Pancreas (tissue), 10 donors: ENCODE measurements around the gene GLRX2. TPM values are rescaled to one million over a fixed set of nuclear protein-coding genes. Genes with fewer than 3 reads are reported as not detected.

Experiments used
- ATAC-seq, 4 donors: fragments of 200-7000 bp; cut with Tn5 transposase; one replicate each; pipeline versions ENCODE4 v1.8.0 to v1.9.1; 2020; ENCODE audit warnings: mild to moderate bottlenecking in 4 of 4, moderate library complexity in 4 of 4
- DNase-seq, 6 donors: peaks; one replicate each; pipeline ENCODE4 v3.0.0-alpha.2; 2020
- FAIRE-seq: peaks from 2 replicates; lab custom pipeline; 2012; peaks lifted over from hg19 to GRCh38; lab: Jason Lieb, UNC
- H3K27ac ChIP-seq, 4 donors: fragments of 200-600 bp; sonication (generic); 1 replicate in 3 of 4; 2 replicates in 1 of 4; pipeline versions ENCODE4 v1.5.0 to v1.8.0; 2020
- H3K27me3 ChIP-seq, 4 donors: fragments of 200-600 bp; one replicate each; pipeline ENCODE4 v1.8.0; 2021
- H3K36me3 ChIP-seq, 3 donors: fragments of 200-600 bp; sonication (generic) in 1 of 3; one replicate each; pipeline versions ENCODE4 v1.5.0 to v1.8.0; 2020 to 2021
- H3K4me1 ChIP-seq, 3 donors: fragments of 200-600 bp; one replicate each; pipeline ENCODE4 v1.8.0; 2021
- H3K4me3 ChIP-seq, 4 donors: fragments of 200-600 bp; sonication (generic) in 2 of 4; one replicate each; pipeline versions ENCODE4 v1.5.0 to v1.8.0; 2020 to 2021
- H3K9me3 ChIP-seq, 4 donors: fragments of 200-600 bp; one replicate each; pipeline ENCODE4 v1.8.0; 2021
- WGBS, 2 donors: extraction: QIAGEN DNeasy Blood & Tissue Kit; methylation state at CpG; one replicate each; pipeline ENCODE4 v1.1.7; 2013; 5-methylcytosine and 5-hydroxymethylcytosine counted together
- intact Hi-C, 3 donors: fragments of 100-400 bp; cut with DNase I; formaldehyde crosslinking; loops; one replicate each; pipeline versions ENCODE4 v1.11.1 to v1.14.2; 2022
- polyA plus RNA-seq, 2 donors: library from polyadenylated mRNA; stranded (reverse); fragments of 200-250 nt; gene quantifications; one replicate each; pipeline ENCODE4 v1.2.3, GENCODE V29; 2013
- total RNA-seq, 6 donors: library from RNA; stranded (reverse); fragmentation: NEBNext Ultra II Directional in 4 of 6; extraction: Animal tissue kit (Norgen Biotek cat#: 25700) in 4 of 6; gene quantifications; one replicate each; pipeline versions ENCODE4 v1.2.1 to v1.2.4, GENCODE V29; 2021 to 2023
- TF ChIP-seq, protein P1 (sequence below), 4 donors: fragments of 200-600 bp; sonication (generic) in 3 of 4; IDR thresholded peaks; one replicate each; pipeline versions ENCODE4 v1.5.0 to v1.8.0; 2021; ENCODE audit warnings: antibody characterized with exemption in 4 of 4
- donor health status: healthy with polysubstance abuse.
- donor health status: DM: no; HTN: no; CAD: no; lungs with moderate emphysema.
- donor health status: DM: no; HTN: no; CAD: no.
- donor health status: control.
- donor health status: control.
- donor health status: Bipolar disorder and iron deficiency.
- donor health status: DM: yes; HTN: yes; CAD: no.
- donor health status: DM: no; HTN: no; CAD: no.
- donor health status: DM: no; HTN: no; CAD: no.
- donor health status: DM: yes; HTN: yes; CAD: no.

Gene GLRX2
- total and polyA plus RNA-seq, 8 donors: 4.1 to 12.9 (median 6.3) TPM

GRCh38 chr1:193085263-193085662 is 20.0 kb downstream of the GLRX2 start:
- no peak overlapping the region for H3K27ac ChIP-seq
- no peak overlapping the region for H3K4me3 ChIP-seq
- no peaks in the 10 kb centered on the region for H3K4me1 ChIP-seq
- TF ChIP-seq, protein P1, sequence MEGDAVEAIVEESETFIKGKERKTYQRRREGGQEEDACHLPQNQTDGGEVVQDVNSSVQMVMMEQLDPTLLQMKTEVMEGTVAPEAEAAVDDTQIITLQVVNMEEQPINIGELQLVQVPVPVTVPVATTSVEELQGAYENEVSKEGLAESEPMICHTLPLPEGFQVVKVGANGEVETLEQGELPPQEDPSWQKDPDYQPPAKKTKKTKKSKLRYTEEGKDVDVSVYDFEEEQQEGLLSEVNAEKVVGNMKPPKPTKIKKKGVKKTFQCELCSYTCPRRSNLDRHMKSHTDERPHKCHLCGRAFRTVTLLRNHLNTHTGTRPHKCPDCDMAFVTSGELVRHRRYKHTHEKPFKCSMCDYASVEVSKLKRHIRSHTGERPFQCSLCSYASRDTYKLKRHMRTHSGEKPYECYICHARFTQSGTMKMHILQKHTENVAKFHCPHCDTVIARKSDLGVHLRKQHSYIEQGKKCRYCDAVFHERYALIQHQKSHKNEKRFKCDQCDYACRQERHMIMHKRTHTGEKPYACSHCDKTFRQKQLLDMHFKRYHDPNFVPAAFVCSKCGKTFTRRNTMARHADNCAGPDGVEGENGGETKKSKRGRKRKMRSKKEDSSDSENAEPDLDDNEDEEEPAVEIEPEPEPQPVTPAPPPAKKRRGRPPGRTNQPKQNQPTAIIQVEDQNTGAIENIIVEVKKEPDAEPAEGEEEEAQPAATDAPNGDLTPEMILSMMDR (IDR thresholded peaks at IDR 0.05): no peak
- DNase-seq (no peak), FAIRE-seq (peak; percentile 77), ATAC-seq (no peak)
- intact Hi-C loops: no loop called here
- 91 to 94% methylated on average over 1 of the region's 1 CpG for whole genome bisulfite sequencing, 2 donors
- peaks cover 0 to 32% (median 9%) of the 10 kb centered on the region in 3 donors for H3K36me3 ChIP-seq
- peaks cover 0 to 3% (median 0%) of the 10 kb centered on the region in 4 donors for H3K27me3 ChIP-seq
- no peaks in the 10 kb centered on the region for H3K9me3 ChIP-seq

DNA sequence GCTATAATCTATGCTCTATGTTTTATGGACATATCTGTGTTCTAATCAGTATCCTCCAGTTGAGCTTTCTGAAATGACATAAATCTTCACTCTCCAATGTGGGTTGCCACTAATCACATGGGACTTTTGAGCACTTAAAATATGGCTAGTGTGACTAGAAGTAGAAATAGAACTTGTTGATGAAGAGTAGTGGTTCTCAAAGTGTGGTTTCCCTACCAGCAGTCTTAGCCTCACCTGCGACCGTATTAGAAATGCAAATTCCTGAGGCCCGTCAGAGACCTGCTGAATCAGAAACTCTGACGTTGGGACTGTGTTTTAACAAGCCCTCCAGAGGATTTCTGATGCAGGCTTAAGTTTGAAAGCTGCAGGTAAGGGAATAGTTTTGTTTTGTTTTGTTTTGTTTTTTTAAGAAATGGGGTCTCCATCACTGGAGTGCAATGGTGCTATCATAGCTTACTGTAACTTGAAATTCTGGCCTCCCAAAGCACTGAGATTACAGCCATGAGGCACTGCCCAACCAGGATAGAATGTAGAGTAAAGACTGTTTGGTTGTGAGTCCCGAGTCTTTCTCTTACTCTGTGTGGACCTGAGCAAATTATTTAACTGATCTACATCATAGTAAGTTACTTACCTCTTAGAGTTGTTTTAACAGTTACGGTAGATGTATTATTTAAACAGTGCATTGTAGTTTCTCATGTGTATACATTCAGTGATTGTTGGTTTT is 21.7 kb downstream of the GLRX2 start:
- TF ChIP-seq, protein P1 (IDR thresholded peaks at IDR 0.05): no peak
- FAIRE-seq (no peak), DNase-seq (no peak), ATAC-seq (no peak)
- peaks cover 0 to 37% (median 9%) of the 10 kb centered on the region in 3 donors for H3K36me3 ChIP-seq
- H3K9me3 ChIP-seq: no peaks in the 10 kb centered on the region
- no peaks in the 10 kb centered on the region for H3K4me1 ChIP-seq
- no peak overlapping the region for H3K27ac ChIP-seq
- H3K27me3 ChIP-seq: peaks cover 0 to 3% (median 0%) of the 10 kb centered on the region in 4 donors
- WGBS, 2 donors: 86 to 90% methylated on average over 6 of the region's 6 CpGs
- intact Hi-C loops: no loop called here
- H3K4me3 ChIP-seq: no peak overlapping the region

- WGBS, 2 donors: 78 to 86% methylated on average over 3 of the region's 3 CpGs
- intact Hi-C loops: no loop called here
- H3K4me3 ChIP-seq: no peak overlapping the region
- no peak for ATAC-seq
- peaks cover 0 to 4% (median 0%) of the 10 kb centered on the region in 4 donors for H3K9me3 ChIP-seq
- TF ChIP-seq, protein P1 (IDR thresholded peaks at IDR 0.05): no peak
- no peaks in the 10 kb centered on the region for H3K4me1 ChIP-seq
- H3K27me3 ChIP-seq: peaks cover 0 to 3% (median 0%) of the 10 kb centered on the region in 4 donors
- peaks cover 6 to 42% (median 9%) of the 10 kb centered on the region in 3 donors for H3K36me3 ChIP-seq
- no peak overlapping the region for H3K27ac ChIP-seq
- FAIRE-seq: no peak
- no peak for DNase-seq
Observed at GRCh38 chr1:193079187-193079586, 26.0 kb downstream of the GLRX2 start.

GRCh38 chr1:193077991-193078390 is 27.2 kb downstream of the GLRX2 start:
- peaks cover 0 to 4% (median 0%) of the 10 kb centered on the region in 4 donors for H3K9me3 ChIP-seq
- intact Hi-C loops: no loop called here
- H3K4me3 ChIP-seq: no peak overlapping the region
- TF ChIP-seq, protein P1 (IDR thresholded peaks at IDR 0.05): no peak
- no peak for ATAC-seq
- no peak for FAIRE-seq
- DNase-seq: no peak
- H3K27ac ChIP-seq: no peak overlapping the region
- H3K36me3 ChIP-seq: peaks cover 6 to 30% (median 8%) of the 10 kb centered on the region in 3 donors
- no peaks in the 10 kb centered on the region for H3K4me1 ChIP-seq
- peaks cover 0 to 3% (median 0%) of the 10 kb centered on the region in 4 donors for H3K27me3 ChIP-seq

GRCh38 chr1:193070942-193071341 is 34.3 kb downstream of the GLRX2 start:
- Histone ChIP-seq H3K27me3 (no peaks in the 10 kb centered on the region), H3K4me3 (no peak overlapping the region), H3K9me3 (no peaks in the 10 kb centered on the region), H3K36me3 (no peaks in the 10 kb centered on the region), H3K4me1 (no peaks in the 10 kb centered on the region), H3K27ac (no peak overlapping the region)
- TF ChIP-seq, protein P1 (IDR thresholded peaks at IDR 0.05): no peak
- intact Hi-C loops: no loop called here
- DNase-seq (no peak), FAIRE-seq (no peak), ATAC-seq (peak in 2 of 4 donors; percentile 32)
- WGBS, 2 donors: 79 to 80% methylated on average over 5 of the region's 5 CpGs
